Measurements from ENCODE around the gene DMRTC1B.
"Not testable (repeated sequence)": the region's sequence is repeated elsewhere in the genome, so short reads cannot be mapped to it uniquely, and the experiment has no call there.

Gene DMRTC1B

GRCh38 chrX:72776653-72777466 is at the start of gene DMRTC1B:
Gene DMRTC1B (plus strand): TSS chrX:72776890. CDS start chrX:72845136, 68,246 bp downstream.
- not testable (repeated sequence) for DNase-seq

GRCh38 chrX:72727846-72728245 is 48.8 kb upstream of the DMRTC1B start:
- no peak for DNase-seq

GRCh38 chrX:72733636-72734035 is 43.1 kb upstream of the DMRTC1B start:
- not testable (repeated sequence) for DNase-seq

GRCh38 chrX:72735561-72735960 is 41.1 kb upstream of the DMRTC1B start:
- no peak for DNase-seq

- DNase-seq = not testable (repeated sequence)
Observed at GRCh38 chrX:72745546-72745945, 31.1 kb upstream of the DMRTC1B start.

- not testable (repeated sequence) for DNase-seq
Observed at GRCh38 chrX:72748545-72748944, 28.1 kb upstream of the DMRTC1B start.

GRCh38 chrX:72760454-72760853 is 16.2 kb upstream of the DMRTC1B start:
- DNase-seq = not testable (repeated sequence)

GRCh38 chrX:72777467-72777790 is 739 bp downstream of the DMRTC1B start:
- not testable (repeated sequence) for DNase-seq

GRCh38 chrX:72778146-72778545 is 1.5 kb downstream of the DMRTC1B start:
- DNase-seq = not testable (repeated sequence)

- not testable (repeated sequence) for DNase-seq
Observed at GRCh38 chrX:72782560-72782959, 5.9 kb downstream of the DMRTC1B start, which contains the start of gene FAM236B. Gene FAM236B (minus strand): TSS chrX:72782660. CDS start chrX:72782560, 100 bp downstream.

- not testable (repeated sequence) for DNase-seq
Observed at GRCh38 chrX:72783365-72783936, 6.8 kb downstream of the DMRTC1B start.

- DNase-seq = not testable (repeated sequence)
Observed at GRCh38 chrX:72783964-72784363, 7.3 kb downstream of the DMRTC1B start.

- not testable (repeated sequence) for DNase-seq
Observed at GRCh38 chrX:72788142-72788541, 11.5 kb downstream of the DMRTC1B start.

GRCh38 chrX:72790390-72790789 is 13.7 kb downstream of the DMRTC1B start:
- not testable (repeated sequence) for DNase-seq

- not testable (repeated sequence) for DNase-seq
Observed at GRCh38 chrX:72808110-72808509, 31.4 kb downstream of the DMRTC1B start, which contains the start of gene FAM236D. Gene FAM236D (minus strand): TSS chrX:72808210. CDS start chrX:72808110, 100 bp downstream.

GRCh38 chrX:72830701-72831100 is 54.0 kb downstream of the DMRTC1B start:
- not testable (repeated sequence) for DNase-seq

GRCh38 chrX:72837532-72837931 is 60.8 kb downstream of the DMRTC1B start:
- DNase-seq = not testable (repeated sequence)

GRCh38 chrX:72882898-72883297 is 106.2 kb downstream of the DMRTC1B start:
- DNase-seq = not testable (repeated sequence)

- not testable (repeated sequence) for DNase-seq
Observed at GRCh38 chrX:72889740-72890139, 113.0 kb downstream of the DMRTC1B start.

Data from activated naive CD4-positive, alpha-beta T cell (primary cell).